GM21723 (cell line): ENCODE results near the gene F12.
"Not testable (repeated sequence)": the region's sequence is repeated elsewhere in the genome, so short reads cannot be mapped to it uniquely, and the experiment has no call there.

ENCODE experiments used
- ATAC-seq: cut with Tn5 transposase; IDR thresholded peaks from one replicate; pipeline ENCODE4 v1.9.1; 2021; ENCODE audit warnings: mild to moderate bottlenecking, moderate library complexity; ENCODE audit not compliant: unreplicated experiment

The F12 gene

DNA sequence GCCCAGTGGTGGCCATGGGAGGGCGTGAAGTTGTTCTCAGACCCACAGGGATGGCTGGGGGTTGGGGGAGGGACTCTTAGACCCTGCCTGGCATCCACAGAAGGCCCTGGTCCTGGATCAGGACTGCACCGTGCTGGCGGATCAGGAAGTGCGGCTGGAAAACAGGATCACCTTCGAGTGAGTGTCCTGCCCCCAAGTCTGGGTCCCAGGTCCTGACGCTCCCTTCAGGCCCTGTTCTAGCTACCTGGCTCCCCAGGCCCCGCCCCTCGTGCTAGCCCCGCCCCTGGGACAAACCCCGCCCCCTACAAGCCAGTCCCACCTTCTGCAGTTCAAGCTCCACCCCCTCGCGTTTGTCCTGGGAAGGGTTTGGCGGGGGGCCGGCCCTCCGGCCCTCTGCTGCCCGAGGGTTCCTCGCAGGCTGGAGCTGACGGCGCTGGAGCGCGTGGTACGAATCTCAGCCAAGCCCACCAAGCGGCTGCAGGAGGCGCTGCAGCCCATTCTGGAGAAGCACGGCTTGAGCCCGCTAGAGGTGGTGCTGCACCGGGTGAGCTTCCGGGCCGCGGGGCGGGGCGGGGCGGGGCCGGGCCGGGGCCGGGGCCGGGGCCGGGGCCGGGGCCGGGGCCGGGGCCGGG lies 38.8 kb downstream of the F12 start:
- ATAC-seq: peak; percentile 49

DNA sequence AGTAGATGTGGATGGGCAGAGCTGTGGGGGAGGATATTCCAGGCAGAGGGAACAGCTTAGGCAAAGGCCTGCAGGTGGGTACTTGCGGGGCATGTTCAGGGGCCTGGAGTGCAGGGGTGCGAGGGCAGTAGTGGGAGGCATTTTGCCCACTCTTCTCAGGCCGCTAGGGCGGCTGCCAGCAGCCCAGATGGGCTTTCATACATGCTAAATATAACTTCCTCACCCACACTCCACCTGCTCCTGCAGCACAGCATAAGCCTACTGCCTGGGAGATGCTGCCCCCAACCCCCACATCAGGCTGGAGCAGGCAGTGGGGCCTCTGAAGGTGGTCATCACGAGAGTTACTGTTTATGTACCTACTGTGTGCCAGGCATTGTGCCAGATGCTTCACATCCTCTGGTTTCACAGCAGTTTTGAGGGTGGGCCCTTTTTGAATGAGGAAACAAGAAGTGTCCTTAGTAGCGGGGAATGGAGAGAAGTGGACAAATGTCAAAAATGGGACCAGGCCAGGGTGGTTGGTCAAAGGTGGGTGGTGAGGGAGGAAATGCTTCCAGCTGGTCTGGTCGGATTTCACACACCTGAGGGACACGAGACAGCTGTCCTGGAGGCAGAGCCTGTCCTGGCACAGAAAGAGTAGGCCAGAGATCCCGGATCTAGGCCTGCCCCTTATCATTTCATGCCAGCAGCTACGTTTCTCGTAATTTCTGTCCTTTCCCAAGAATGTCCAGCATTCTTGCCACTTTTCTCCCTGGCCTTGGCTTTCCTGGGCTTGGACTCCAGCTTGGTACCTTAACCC lies 39.5 kb downstream of the F12 start:
- no peak for ATAC-seq

DNA sequence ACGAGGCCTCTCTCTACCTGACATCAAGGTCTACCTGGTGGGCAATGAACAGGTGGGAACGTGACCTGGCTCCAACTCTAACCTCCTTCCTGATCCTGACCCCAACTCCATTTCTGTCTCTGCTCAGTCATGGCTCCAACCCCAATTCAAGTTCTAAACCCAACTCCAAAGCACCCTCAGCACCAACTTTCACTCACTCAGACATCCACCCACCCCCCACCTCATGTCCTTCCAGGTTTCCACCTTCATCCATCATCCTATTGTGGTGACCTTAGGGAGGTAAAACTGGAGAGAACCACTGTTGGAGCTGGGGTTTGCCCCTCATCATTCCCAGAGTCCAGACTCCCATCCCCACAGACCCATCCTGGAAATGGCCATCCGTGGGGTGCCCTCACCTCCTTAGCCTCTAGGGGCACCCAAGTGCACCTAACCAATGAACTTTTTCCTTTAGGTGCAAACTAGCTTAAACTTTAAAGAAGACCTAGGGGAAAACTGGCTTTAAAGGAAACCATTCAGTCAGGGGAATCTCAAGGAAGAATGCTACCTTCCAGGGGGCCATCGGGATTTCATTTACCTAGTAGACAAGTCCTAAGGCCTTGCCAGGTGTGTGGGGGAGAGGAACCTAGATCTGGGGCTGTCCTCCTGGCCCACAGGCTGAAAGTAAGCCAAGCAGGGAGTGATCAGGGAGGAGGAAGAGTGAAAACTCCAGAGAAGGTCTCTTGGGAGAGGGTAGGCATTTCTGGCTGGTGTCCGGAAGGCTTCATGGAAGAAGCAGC lies 40.3 kb downstream of the F12 start:
- ATAC-seq: no peak

DNA sequence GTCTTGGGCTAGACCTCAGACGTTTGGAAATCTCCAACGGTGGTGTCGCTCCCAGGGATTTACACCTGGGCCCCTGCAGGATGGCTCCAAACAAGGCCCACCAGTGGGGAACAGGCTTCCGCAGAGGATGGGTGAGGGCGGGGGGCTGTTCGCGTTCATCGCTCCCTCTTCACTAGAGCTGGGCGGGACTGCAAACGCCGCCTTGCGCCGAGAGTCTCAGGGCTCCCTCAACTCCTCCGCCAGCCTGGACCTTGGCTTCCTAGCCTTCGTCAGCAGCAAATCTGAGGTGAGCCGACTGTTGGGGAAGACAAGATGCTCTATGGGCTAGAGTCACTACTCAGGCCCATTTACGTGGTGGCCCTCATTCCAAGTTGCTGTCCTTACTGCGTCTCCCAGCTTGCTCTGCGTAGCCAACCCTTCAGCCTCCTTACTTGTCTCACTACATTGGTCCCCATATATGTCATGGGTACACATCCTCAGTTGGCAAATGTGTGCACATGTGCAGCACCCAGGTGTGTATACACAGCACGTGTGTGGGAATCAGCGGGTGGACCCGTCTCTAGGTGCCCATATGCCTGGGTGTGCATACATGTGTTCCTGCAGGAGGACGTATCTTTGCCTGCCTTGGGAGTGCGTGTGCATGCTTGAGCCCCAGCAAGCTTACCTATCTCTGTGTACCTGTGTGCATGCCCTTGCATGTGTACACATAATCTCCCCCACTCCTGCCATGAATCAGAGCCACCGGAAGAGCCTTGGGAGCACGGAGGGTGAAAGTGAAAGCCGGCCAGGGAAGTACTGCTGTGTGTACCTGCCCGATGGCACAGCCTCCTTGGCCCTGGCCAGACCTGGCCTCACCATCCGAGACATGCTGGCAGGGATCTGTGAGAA lies 41.1 kb downstream of the F12 start:
- no peak for ATAC-seq

DNA sequence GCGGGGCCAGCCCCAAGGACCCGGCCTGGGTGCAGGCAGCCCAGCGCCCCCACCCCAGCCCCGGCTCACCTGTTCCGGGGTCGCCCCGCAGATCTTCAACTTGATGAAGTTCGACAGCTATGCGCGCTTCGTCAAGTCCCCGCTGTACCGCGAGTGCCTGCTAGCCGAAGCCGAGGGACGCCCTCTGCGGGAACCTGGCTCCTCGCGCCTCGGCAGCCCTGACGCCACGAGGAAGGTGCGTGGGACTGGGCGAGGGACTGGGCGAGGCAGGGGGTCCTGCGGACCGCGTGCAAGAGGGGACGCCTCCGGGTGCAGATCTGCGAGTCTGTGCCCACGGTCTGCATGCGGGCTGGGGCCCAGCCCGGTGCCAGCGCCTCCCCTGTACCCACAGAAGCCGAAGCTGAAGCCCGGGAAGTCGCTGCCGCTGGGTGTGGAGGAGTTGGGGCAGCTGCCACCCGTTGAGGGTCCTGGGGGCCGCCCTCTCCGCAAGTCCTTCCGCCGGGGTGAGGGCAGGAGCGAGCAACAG lies 42.0 kb downstream of the F12 start:
- no peak for ATAC-seq

DNA sequence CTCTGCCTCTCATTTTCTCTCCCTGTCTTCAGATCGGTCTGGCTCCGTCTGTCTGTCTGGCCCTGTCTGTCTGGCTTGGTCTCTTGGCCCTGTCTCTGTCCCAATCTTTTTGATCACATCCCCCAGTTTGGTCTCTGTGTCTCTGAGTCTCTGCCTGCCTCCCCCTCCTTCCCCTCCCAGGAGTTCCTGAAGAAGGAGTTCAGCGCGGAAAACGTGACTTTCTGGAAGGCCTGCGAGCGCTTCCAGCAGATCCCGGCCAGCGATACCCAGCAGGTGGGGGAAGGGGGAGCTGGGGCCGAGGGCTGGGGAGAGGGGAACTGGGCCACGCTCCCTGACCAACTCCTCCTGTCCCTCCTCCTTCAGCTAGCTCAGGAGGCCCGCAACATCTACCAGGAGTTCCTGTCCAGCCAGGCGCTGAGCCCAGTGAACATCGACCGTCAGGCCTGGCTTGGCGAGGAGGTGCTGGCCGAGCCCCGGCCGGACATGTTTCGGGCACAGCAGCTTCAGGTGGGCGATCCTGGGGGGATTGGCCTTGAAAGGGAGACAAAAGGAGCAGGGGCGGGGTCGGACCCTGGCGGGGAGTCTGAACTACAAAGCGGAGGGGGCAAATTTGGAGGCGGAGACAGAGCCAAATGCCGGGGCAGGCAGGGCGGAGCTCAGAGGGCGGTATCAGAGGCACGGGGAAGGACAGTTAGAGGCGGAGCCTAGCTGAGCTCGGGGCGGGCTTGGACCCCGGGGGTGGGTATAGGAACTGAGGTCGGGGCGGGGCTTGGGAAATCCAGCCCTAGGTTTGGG lies 42.6 kb downstream of the F12 start:
- ATAC-seq: no peak

DNA sequence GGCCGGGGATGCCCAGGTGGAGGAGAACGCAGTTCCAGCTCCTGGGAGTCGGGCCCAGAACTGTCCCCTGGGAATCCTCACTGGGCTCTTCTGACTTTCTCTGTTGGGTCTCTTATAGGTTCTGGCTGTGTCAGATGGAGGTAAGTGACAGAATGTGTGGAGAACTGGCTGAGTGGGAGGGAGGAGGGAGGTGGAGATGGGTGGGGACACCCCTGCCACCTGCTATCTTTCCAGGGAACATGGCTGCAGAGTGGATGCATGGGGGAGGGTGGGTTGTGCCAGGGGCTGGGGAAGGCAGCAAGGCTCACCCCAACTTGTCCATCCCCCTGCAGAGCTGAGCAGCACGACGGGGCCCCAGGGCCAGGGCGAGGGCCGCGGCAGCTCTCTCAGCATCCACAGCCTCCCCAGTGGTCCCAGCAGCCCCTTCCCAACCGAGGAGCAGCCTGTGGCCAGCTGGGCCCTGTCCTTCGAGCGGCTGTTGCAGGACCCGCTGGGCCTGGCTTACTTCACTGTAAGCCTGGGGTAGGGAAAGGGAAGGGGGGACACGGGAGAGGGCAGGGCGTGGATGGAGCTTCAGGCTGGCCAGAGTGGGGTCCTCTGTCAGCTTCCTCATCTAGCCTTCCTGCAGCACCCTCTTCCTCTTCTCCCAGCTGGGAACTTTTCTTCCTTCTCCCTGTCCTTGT lies 43.4 kb downstream of the F12 start:
- no peak for ATAC-seq

DNA sequence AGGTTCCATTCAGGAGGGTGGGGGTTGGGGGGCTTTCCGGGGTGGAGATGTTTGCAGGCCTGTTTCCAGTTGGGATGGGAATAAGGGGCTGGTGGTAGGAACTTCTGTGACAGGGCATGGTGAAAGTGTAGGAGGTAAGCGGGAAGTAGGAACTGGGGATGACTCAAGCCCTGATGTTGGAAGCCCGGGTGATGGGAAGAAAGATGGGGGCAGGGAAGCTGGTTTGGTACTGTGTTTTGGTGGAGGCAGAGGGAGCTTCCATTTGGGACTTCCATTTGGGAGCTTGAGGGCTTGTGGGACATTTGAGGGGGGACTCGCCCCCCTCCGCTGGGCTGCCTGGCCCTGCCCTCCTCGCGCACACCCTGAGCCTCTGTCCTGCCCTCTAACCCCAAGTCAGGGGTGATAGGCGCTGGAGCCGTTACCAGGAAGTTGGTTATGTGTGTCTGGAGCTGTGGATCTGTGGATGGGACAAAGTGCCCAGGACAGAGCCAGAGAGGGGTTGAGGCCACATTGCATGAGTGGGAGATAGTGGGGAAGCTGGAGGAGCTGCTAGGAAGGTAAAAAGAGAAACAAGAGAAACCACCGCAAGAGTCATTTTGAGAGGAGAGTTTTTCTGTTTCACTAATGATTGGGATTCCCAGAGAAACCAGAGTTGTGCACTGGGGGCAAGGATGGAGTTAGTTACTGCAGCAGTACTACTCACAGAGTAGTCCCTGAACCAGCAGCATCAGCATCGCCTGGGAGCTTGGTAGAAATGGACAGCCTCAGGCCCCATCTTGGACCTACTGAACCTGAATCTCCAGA lies 45.0 kb downstream of the F12 start:
- ATAC-seq: no peak

DNA sequence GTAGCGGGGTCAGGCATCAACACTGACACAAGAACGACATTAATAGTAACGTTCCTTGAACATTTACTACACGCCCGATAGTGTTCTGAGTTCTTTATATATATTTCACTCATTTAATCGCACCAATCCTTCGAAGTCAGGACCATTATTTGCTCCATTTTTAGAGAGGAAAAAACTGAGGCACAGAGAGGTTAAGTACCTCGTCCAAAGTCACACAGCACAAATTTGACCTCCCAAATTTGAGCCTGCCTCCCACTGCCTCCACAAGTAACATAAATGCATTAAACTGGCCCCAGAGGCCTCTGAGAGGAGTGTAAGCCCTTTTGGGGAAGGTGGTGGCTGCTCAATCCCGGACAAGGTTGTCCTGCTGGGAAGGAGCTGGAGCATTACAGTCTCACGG lies 45.8 kb downstream of the F12 start:
- ATAC-seq: no peak

DNA sequence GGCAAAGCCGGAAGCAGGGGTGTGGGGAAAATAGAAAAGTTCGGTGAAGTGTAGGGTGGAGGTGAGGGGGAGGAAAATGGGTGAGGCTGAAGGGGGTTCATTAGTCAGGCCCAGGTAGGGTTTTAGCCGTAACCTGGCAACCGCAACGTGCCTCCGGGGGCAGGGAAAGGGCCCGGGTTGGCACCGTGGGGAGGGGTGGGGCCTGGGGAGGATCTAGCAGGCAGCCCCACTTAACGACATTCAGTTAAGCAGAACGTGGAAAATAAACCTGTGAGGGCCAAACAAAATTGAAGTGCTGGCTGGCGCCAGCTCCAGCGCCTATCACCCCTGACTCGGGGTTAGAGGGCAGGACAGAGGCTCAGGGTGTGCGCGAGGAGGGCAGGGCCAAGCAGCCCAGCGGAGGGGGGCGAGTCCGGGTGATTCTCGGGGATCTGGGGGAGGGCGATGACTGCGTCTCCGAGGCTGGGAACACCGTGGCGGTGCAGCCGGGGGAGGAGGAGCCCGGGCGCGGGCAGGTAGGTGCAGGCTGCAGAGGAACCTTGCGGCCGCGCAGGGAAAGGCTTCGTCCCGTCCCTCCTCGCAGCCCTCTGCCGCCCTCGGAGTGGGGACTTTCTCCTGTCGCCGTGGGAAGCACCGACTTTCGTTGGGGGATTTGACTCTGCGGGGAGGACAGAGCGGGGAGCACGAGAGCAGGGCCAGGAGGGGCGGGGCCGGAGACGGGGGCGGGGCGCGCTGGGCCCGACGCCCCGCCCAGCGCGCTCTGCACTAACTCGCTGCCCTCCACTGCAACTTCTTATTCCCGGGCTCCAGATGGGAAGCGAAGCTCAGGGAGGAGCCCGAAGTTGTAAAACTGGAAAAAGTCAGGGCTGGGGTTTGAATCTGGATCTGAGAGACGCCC lies 46.5 kb downstream of the F12 start:
- peak; percentile 41 for ATAC-seq

DNA sequence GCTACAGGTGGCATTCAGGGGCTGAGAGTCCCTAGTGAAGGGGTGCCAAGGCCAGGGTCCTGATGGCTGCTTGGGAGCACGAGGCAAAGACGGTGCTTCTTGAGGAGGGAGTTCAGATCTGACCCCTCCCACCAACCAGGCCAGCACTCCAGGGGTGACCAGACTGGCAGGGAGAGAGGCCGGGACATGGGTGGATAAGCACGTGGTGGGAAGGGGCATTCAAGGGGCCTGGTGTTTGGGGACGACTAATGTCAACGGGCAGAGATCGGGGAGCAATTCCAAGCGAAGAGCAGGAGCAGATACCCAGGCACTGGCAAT lies 47.1 kb downstream of the F12 start:
- no peak for ATAC-seq

DNA sequence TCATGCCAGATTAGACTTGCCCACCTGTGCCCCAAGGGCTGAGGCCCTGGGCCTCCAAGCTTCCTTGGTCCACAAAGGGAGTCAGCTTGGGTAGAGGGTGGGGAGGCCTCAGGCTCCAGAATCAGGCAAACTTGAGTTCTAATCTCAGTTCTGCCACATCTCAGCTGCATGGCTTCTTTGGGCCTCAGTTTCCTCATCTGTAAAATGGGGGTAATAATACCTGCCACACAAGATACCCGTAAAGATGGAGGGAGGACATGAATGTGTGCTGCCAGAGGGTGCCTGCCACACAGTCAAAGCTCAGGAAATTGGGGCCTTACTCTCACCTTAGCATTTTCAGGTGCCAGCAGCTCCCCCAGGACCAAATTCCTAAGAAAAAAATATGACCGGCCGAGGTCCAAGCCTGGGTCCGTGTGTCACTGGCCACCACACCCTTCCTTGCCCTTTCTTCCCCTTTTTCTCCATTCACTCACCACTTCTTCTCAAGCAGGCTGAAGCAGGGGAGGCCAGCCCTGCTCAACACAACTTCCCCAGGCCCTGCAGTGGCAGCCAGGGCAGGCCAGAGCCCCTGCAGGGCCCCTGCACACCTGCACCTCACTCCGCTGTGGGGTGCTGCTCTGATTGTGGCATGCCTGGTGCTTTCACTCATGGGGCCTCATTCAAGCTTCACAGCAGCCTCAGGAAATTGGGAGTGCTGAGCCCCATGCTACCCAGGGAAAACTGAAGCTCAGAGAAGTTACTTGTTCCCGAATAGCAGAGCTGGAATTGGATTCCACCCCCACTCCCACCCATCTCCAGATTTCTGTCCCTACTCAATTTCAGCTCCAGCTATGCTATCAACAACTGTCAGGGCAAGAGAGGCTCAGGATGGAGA lies 47.7 kb downstream of the F12 start:
- ATAC-seq: no peak

DNA sequence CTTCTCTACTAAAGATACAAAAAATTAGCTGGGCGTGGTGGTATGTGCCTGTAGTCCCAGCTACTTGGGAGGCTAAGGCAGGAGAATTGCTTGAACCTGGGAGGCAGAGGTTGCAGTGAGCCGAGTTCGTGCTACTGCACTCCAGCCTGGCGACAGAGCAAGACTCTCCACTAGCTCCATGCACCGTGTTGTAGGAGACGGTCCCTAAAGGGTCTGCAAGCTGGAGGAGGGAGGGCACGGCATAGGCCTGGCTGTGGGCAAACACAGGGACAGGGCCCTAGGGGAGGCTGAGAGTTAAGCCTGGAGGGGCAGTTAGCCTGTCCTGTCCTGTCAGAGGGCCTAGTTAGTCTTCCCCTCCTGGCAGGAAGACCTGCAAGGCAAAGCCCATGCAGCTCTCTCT lies 48.6 kb downstream of the F12 start:
- not testable (repeated sequence) for ATAC-seq

DNA sequence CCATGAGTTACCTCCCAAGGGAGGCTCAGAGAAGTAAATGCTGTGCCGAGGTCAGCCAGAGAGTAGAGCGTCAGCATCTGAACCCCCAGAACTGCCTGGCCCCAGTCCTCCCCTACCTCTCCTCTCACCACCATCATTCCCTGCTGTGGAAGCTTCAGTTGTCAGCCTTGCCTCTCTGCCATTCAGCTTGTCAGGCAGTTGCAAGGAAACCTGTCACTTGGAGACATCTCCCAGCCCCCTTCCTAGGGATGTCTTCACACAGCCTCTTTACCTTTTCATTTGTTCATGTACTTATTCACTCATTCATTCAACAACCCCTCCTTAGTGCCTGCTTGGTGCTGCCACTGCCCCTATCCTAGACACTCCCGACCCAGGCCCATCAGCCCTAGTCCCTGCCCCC lies 49.5 kb downstream of the F12 start:
- no peak for ATAC-seq

DNA sequence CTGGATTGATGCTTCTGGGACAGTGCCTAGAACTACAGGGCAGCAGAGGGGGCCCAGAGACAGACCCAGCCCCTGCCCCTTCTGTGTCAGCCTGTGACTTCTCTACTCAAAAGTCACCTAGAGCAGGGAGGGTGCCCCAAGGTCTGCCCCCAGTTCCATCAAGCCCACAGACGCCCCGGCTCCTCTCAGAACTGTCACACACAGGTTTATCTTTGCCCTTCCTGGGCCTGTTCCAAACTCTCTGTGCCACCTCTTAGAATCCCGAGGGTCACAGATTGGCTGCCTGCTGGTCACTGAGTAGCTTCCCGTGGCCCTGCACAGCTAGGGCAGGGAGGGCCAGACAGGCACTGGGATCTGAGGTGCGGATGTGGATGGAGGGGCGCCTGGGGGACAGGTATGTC lies 49.9 kb downstream of the F12 start:
- no peak for ATAC-seq

DNA sequence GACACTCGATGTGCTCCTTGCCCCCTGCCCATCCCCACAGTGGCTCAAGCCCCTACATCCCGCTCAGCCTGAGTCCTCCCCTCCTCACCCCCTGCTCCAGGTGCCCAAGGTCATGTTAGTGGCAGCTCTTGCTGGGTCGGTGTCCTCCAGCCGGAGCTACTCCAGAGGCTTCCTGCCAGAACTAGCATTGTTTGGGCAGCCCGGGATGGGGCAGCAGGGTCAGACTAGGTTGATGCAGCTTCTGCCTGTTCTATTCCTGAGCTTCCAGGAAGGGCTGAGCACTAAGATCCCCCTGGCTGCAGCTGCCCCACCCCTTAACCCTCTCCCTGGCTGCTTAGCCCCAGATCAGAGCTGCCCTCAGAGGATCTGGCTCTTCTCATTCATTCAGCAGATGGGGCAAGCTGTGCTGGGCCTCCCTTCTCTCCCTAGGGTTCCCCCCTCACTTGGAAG lies 51.0 kb downstream of the F12 start:
- ATAC-seq: peak; percentile 1
